Stimulated activated CD8-positive, alpha-beta memory T cell treated with anti-CD3 and anti-CD28 coated beads, Interleukin-12 subunit alpha, Interleukin-12 subunit beta, amount 100 ng/mL, for 1 hour (primary cell): Measurements from ENCODE around the gene CEP70.
"Not testable (repeated sequence)": the region's sequence is repeated elsewhere in the genome, so short reads cannot be mapped to it uniquely, and the experiment has no call there.

Experiments used
- DNase-seq: peaks from one replicate; pipeline ENCODE4 v3.0.0-alpha.2; 2020; ENCODE audit warnings: low read depth

Gene CEP70

GRCh38 chr3:138507524-138507923, 86.5 kb downstream of the CEP70 start:
- DNase-seq: no peak

- no peak for DNase-seq
These were observed 95.1 kb downstream of the CEP70 start for GRCh38 chr3:138498991-138499390.

- no peak for DNase-seq
These were observed 96.2 kb downstream of the CEP70 start for GRCh38 chr3:138497851-138498250.

- no peak for DNase-seq
These were observed 97.0 kb downstream of the CEP70 start for GRCh38 chr3:138497021-138497420.

- DNase-seq: no peak
These were observed 97.6 kb downstream of the CEP70 start for GRCh38 chr3:138496436-138496835.

GRCh38 chr3:138495638-138496037, 98.4 kb downstream of the CEP70 start:
- not testable (repeated sequence) for DNase-seq

GRCh38 chr3:138494607-138494929, 99.5 kb downstream of the CEP70 start:
- DNase-seq: no peak

GRCh38 chr3:138493804-138494606, 100.1 kb downstream of the CEP70 start:
- no peak for DNase-seq

GRCh38 chr3:138492980-138493675, 100.9 kb downstream of the CEP70 start:
- DNase-seq: no peak

GRCh38 chr3:138491971-138492370, 102.1 kb downstream of the CEP70 start:
- no peak for DNase-seq

- DNase-seq: not testable (repeated sequence)
These were observed 107.5 kb downstream of the CEP70 start for GRCh38 chr3:138486580-138486979.

- not testable (repeated sequence) for DNase-seq
These were observed 109.4 kb downstream of the CEP70 start for GRCh38 chr3:138484672-138485071.

- no peak for DNase-seq
These were observed 114.6 kb downstream of the CEP70 start for GRCh38 chr3:138479438-138479863.

- no peak for DNase-seq
These were observed 116.3 kb downstream of the CEP70 start for GRCh38 chr3:138477801-138478200.

GRCh38 chr3:138477120-138477519, 116.9 kb downstream of the CEP70 start:
- no peak for DNase-seq

GRCh38 chr3:138476526-138476925, 117.5 kb downstream of the CEP70 start:
- no peak for DNase-seq

GRCh38 chr3:138474163-138474562, 119.9 kb downstream of the CEP70 start:
- no peak for DNase-seq

GRCh38 chr3:138473391-138473790, 120.7 kb downstream of the CEP70 start:
- no peak for DNase-seq

- DNase-seq: no peak
These were observed 121.8 kb downstream of the CEP70 start for GRCh38 chr3:138472141-138472825.

- no peak for DNase-seq
These were observed 122.6 kb downstream of the CEP70 start for GRCh38 chr3:138471481-138471880.

- DNase-seq: no peak
These were observed 123.4 kb downstream of the CEP70 start for GRCh38 chr3:138470687-138471086.

GRCh38 chr3:138469874-138470273, 124.2 kb downstream of the CEP70 start:
- DNase-seq: no peak

- no peak for DNase-seq
These were observed 125.2 kb downstream of the CEP70 start for GRCh38 chr3:138468886-138469285.
